ENCODE data around the gene HTT.

Gene HTT

DNA sequence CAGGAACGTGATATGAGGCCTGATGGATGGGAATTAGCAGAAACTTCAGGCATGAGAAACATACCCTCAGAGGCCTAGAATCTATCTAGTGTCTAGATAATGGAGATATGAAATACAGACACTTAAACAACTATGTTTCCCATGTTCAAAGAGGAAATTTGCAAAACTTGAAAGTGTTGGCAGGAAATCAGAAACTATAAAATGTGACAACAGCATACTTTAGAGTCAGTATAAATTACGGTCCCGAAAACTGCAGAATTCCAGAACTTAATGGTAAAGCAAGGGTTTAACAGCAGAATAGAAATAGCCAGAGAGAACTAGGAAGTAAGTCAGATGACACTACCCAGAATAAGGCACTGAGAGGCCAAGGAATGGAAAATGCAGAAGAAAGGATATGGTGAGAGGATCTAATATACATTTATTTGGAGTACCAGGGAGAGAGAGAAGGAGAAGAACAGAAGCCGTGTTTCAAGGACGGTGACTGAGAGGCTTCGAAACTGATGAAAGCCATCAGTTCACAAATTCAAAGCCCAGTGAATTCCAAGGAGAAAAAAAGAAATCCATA, 7.6 kb upstream of the HTT start:
- H3K4me3 Mint-ChIP-seq, result no peak overlapping the region
- H3K9me3 Mint-ChIP-seq, result no peaks in the 10 kb centered on the region
- peaks cover 9% of the 10 kb centered on the region for H3K27me3 Mint-ChIP-seq
- H3K27ac Mint-ChIP-seq, result no peak overlapping the region
- no peak for DNase-seq
- H3K4me1 Mint-ChIP-seq, result no peaks in the 10 kb centered on the region
- ATAC-seq, result no peak

DNA sequence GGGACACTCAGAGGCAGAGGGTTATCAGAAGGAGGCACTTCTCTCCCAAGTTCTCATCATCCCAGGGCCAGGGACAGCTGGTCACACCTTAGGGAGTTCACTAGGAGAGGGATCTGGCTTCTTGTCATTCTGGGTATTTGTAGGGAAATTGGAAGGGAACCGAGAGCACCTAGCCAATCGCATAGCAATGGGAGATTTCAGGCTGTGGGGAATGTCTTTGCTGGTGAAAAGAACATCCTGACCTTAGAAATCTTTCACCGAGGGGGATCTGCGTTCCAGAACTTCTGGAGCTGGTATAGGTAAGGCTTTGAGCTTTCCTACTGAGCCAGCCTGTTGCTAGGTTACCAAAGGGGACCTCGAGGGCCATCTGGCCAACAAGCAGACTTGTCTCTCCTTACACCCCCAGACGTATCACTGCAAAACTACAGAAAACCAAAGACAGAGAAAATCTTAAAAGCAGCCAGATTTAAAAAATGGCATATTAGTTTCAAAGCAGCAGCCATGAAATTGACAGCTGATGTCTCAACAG, 6.9 kb upstream of the HTT start:
- peaks cover 9% of the 10 kb centered on the region for H3K27me3 Mint-ChIP-seq
- no peak overlapping the region for H3K4me3 Mint-ChIP-seq
- H3K27ac Mint-ChIP-seq, result no peak overlapping the region
- DNase-seq (no peak), ATAC-seq (no peak)
- H3K4me1 Mint-ChIP-seq, result no peaks in the 10 kb centered on the region
- H3K9me3 Mint-ChIP-seq, result no peaks in the 10 kb centered on the region

DNA sequence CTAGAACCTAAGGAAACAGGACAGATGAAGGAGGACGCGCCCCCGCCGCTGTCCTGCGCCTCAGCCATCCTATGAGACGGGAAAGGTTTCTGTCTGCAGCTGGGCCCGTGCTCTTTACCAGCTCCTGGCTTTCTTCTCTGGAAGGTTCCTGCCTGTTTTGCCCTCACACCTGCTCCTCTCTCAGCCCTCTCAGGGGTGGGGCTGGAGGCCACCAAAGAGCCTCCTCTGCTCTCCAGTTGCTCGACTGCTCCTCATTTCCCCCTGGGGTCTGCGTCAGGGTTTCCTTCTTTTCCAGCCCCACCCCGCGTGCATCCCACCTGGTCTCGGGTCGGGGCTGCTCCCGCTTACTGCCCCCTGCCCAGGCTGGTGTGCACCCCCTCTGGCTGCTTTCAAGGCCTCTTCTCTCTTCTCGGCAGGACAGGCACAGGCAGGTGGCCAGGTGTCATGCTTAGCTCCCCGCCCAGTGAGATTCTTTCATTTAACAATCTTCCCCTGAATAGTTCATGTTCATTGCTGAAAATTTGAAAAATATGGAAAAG, 4.8 kb upstream of the HTT start:
- Mint-ChIP-seq H3K27me3 (no peaks in the 10 kb centered on the region), H3K4me3 (no peak overlapping the region), H3K4me1 (no peaks in the 10 kb centered on the region), H3K9me3 (no peaks in the 10 kb centered on the region), H3K27ac (no peak overlapping the region)
- DNase-seq (no peak), ATAC-seq (no peak)

DNA sequence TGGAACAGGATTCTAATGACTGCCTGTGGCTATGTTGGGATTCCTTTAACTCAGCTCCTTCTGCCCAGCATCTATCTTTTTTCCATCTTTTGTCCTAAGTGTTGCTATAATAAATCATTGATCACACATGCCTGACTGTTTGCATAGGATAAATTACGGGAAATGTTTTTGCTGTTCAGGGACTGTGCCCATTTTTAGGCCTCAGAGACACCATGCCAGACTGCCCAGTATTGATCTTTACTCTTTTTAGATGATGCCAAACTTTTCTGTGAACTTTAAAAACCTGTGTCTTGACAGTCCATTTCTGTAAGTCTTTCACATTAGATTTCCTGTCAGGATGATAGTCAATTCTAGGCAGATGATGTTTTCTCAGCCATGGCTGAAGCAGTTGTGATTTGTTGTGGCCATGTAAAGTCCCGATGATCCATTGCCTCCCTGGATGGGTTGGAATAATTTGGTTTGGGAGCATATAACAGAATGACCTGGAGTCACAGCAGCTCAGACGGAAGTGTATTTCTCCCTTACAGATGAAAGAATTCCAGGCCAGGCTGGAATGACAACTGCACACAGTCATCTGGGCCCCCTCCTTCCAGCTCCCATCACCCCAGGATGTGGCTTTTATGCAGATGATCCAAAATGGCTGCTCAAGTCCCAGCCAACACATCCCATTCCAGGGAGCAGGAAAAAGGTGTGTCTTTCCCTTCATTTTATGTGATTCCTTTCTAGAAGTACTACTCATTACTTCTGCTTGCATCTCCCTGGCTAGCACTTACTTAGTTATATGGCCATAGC, 3.6 kb upstream of the HTT start:
- no peak for DNase-seq
- Mint-ChIP-seq H3K27me3 (no peaks in the 10 kb centered on the region), H3K27ac (no peak overlapping the region), H3K4me3 (no peak overlapping the region), H3K4me1 (peaks cover 9% of the 10 kb centered on the region), H3K9me3 (no peaks in the 10 kb centered on the region)
- ATAC-seq, result no peak

DNA sequence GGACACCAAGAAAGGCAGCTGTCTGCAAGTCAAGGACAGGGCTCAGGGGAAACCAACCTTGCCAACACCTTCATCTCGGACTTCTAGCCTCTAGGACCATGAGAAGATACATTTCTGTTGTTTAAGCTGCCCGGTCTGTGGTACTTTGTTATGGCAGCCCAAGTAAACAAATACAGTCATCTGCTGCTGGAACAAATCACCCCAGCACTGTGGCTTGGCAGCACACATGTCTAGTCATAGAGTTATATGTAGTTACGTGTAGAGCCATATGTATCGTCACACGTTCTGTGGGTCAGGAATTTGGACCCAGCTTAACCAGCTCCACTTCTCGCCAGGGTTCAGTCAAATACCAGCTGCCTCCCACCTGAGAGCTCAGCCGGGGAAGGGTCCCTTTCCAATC, 2.7 kb upstream of the HTT start:
- ATAC-seq (no peak), DNase-seq (no peak)
- no peak overlapping the region for H3K27ac Mint-ChIP-seq
- H3K27me3 Mint-ChIP-seq, result no peaks in the 10 kb centered on the region
- H3K4me3 Mint-ChIP-seq, result no peak overlapping the region
- H3K4me1 Mint-ChIP-seq, result peaks cover 17% of the 10 kb centered on the region
- H3K9me3 Mint-ChIP-seq, result no peaks in the 10 kb centered on the region

DNA sequence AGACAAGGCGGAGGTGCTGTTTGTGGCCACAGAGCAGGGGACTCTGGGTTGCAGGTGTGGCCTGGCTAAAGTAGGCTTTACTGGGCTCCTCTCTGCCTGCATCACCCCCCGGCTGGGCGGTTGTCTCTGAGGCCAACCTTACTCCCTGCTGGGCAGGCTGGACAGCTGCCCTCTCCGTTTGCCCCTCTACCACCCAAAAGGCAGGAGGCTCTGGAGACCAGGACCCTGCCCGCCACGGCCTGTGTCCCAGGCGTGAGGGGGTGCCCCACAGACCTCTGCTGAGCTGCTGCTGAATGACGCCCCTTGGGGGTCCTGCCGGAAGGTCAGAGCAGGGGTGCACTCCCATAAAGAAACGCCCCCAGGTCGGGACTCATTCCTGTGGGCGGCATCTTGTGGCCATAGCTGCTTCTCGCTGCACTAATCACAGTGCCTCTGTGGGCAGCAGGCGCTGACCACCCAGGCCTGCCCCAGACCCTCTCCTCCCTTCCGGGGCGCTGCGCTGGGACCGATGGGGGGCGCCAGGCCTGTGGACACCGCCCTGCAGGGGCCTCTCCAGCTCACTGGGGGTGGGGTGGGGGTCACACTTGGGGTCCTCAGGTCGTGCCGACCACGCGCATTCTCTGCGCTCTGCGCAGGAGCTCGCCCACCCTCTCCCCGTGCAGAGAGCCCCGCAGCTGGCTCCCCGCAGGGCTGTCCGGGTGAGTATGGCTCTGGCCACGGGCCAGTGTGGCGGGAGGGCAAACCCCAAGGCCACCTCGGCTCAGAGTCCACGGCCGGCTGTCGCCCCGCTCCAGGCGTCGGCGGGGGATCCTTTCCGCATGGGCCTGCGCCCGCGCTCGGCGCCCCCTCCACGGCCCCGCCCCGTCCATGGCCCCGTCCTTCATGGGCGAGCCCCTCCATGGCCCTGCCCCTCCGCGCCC, 1.1 kb upstream of the HTT start:
- Mint-ChIP-seq H3K4me1 (peaks cover 25% of the 10 kb centered on the region), H3K4me3 (peak overlapping the region; percentile 55 to 68), H3K9me3 (no peaks in the 10 kb centered on the region), H3K27me3 (no peaks in the 10 kb centered on the region), H3K27ac (no peak overlapping the region)
- peak; percentile 61 for ATAC-seq
- DNase-seq, result peak in 1 of 2 donors; percentile 19

DNA sequence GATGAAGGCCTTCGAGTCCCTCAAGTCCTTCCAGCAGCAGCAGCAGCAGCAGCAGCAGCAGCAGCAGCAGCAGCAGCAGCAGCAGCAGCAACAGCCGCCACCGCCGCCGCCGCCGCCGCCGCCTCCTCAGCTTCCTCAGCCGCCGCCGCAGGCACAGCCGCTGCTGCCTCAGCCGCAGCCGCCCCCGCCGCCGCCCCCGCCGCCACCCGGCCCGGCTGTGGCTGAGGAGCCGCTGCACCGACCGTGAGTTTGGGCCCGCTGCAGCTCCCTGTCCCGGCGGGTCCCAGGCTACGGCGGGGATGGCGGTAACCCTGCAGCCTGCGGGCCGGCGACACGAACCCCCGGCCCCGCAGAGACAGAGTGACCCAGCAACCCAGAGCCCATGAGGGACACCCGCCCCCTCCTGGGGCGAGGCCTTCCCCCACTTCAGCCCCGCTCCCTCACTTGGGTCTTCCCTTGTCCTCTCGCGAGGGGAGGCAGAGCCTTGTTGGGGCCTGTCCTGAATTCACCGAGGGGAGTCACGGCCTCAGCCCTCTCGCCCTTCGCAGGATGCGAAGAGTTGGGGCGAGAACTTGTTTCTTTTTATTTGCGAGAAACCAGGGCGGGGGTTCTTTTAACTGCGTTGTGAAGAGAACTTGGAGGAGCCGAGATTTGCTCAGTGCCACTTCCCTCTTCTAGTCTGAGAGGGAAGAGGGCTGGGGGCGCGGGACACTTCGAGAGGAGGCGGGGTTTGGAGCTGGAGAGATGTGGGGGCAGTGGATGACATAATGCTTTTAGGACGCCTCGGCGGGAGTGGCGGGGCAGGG, 568 bp downstream of the HTT start:
- Mint-ChIP-seq H3K4me1 (peaks cover 38% of the 10 kb centered on the region), H3K27ac (peak overlapping the region; percentile 90 to 97), H3K27me3 (no peaks in the 10 kb centered on the region), H3K4me3 (peak overlapping the region; percentile 95 to 98), H3K9me3 (no peaks in the 10 kb centered on the region)
- peak; percentile 42 to 53 for DNase-seq
- ATAC-seq, result peak; percentile 5

DNA sequence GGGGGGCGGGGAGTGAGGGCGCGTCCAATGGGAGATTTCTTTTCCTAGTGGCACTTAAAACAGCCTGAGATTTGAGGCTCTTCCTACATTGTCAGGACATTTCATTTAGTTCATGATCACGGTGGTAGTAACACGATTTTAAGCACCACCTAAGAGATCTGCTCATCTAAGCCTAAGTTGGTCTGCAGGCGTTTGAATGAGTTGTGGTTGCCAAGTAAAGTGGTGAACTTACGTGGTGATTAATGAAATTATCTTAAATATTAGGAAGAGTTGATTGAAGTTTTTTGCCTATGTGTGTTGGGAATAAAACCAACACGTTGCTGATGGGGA, 1.1 kb downstream of the HTT start:
- peak overlapping the region; percentile 95 to 98 for H3K4me3 Mint-ChIP-seq
- H3K27ac Mint-ChIP-seq, result peak overlapping the region; percentile 81 to 97
- H3K27me3 Mint-ChIP-seq, result no peaks in the 10 kb centered on the region
- no peaks in the 10 kb centered on the region for H3K9me3 Mint-ChIP-seq
- DNase-seq (no peak), ATAC-seq (no peak)
- H3K4me1 Mint-ChIP-seq, result peaks cover 44% of the 10 kb centered on the region

DNA sequence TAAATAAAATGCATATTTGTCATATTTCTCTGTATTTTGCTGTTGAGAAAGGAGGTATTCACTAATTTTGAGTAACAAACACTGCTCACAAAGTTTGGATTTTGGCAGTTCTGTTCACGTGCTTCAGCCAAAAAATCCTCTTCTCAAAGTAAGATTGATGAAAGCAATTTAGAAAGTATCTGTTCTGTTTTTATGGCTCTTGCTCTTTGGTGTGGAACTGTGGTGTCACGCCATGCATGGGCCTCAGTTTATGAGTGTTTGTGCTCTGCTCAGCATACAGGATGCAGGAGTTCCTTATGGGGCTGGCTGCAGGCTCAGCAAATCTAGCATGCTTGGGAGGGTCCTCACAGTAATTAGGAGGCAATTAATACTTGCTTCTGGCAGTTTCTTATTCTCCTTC, 3.3 kb downstream of the HTT start:
- Mint-ChIP-seq H3K27ac (no peak overlapping the region), H3K27me3 (no peaks in the 10 kb centered on the region), H3K4me3 (no peak overlapping the region), H3K4me1 (peaks cover 48% of the 10 kb centered on the region), H3K9me3 (no peaks in the 10 kb centered on the region)
- ATAC-seq (no peak), DNase-seq (no peak)

DNA sequence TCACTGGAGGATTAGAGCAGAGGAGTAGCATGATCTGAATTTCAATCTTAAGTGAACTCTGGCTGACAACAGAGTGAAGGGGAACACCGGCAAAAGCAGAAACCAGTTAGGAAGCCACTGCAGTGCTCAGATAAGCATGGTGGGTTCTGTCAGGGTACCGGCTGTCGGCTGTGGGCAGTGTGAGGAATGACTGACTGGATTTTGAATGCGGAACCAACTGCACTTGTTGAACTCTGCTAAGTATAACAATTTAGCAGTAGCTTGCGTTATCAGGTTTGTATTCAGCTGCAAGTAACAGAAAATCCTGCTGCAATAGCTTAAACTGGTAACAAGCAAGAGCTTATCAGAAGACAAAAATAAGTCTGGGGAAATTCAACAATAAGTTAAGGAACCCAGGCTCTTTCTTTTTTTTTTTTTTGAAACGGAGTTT, 5.2 kb downstream of the HTT start:
- no peak overlapping the region for H3K27ac Mint-ChIP-seq
- H3K27me3 Mint-ChIP-seq, result no peaks in the 10 kb centered on the region
- DNase-seq (no peak), ATAC-seq (no peak)
- peaks cover 60% of the 10 kb centered on the region for H3K4me1 Mint-ChIP-seq
- H3K9me3 Mint-ChIP-seq, result peaks cover 0 to 5% of the 10 kb centered on the region in 2 donors
- H3K4me3 Mint-ChIP-seq, result no peak overlapping the region

DNA sequence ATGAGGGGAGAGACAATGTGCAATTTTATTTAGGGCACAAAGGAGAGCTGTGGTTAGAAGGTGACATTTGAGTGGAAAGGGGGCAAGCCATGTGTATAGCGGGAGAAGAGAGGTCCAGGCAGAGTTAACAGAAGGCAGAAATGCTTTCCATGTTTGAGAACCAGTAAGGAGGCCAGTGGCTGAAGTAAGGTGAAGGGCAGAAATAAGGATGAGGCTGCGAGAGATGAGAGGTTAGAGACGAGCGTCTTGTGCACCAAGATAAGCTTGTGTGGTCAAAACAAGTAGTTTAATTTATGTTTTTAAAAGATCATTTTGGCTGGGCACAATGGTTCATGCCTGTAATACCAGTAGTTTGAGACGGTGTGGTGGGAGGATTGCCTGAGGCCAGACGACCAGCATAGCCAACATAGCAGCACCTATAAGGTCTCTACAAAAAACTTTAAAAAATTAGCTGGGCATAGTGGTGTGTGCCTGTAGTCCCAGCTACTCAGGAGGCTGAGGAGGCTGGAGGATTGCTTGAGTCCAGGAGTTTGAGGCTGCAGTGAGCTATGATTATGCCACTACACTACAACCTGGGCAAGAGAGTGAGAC, 8.5 kb downstream of the HTT start:
- DNase-seq, result no peak
- ATAC-seq, result no peak
- Mint-ChIP-seq H3K9me3 (peaks cover 0 to 5% of the 10 kb centered on the region in 2 donors), H3K27me3 (no peaks in the 10 kb centered on the region), H3K27ac (no peak overlapping the region), H3K4me3 (no peak overlapping the region), H3K4me1 (peaks cover 55% of the 10 kb centered on the region)

DNA sequence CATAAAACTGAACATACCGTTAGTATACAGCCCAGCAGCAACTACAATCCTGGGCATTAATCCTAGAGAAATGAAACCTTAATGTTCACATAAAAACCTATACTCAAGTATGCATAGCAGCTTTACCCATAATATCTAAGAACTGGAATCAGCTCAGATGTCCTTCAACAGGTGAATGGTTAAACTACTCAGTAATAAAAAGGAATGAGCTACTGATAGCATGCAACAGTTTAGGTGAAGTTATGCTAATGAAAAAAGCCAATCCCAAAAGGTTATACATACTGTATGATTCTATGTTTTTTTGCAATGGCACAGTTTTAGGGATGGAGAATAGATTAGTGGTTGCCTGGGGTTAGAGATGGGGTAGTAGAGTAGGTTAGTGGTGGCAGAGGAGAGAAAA, 9.3 kb downstream of the HTT start:
- no peaks in the 10 kb centered on the region for H3K27me3 Mint-ChIP-seq
- H3K4me1 Mint-ChIP-seq, result peaks cover 51% of the 10 kb centered on the region
- H3K4me3 Mint-ChIP-seq, result peak overlapping the region in 1 of 2 donors; percentile 49

DNA sequence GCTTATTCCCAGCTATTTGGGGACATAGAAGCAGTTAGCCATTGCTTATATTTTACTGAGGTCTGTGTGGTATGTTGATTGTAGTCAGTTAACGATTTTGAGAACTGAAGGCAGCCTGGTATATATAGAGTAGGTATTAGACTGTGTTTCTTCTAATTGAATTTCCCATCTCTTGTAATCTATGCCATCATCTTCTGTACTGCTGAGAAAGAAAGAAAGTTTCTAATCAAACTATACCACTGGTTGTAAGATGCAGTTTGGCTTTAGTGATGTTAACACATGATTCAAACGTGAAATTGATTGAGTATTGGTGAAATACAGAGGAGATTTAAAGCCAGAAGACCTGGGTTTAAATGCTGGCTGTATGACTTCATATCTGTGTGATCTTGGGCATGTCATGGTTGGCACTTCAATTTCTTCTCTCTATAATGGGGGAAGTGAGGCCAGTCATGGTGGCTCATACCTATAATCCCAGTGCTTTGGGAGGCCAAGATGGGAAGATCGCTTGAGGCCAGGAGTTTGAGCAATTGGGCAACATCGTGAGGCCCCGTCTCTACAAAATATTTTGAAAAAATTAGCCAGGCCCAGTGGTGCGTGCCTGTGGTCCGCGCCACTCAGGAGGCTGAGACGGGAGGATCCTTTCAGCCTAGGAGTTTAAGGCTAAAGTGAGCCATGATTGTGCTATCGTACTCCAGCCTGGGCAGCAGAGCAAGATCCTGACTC, 11.6 kb downstream of the HTT start:
- H3K9me3 Mint-ChIP-seq, result peaks cover 0 to 5% of the 10 kb centered on the region in 2 donors
- no peaks in the 10 kb centered on the region for H3K27me3 Mint-ChIP-seq
- ATAC-seq (peak; percentile 48), DNase-seq (no peak)
- H3K27ac Mint-ChIP-seq, result peak overlapping the region; percentile 12 to 47
- H3K4me1 Mint-ChIP-seq, result peaks cover 44% of the 10 kb centered on the region
- no peak overlapping the region for H3K4me3 Mint-ChIP-seq

More for the DNA sequence above, 9.3 kb downstream of the HTT start:
- H3K27ac Mint-ChIP-seq, result peak overlapping the region in 1 of 2 donors; percentile 49
- ATAC-seq, result no peak
- no peak for DNase-seq
- H3K9me3 Mint-ChIP-seq, result peaks cover 0 to 5% of the 10 kb centered on the region in 2 donors

Data from stimulated activated naive CD8-positive, alpha-beta T cell treated with anti-CD3 and anti-CD28 coated beads, Interleukin-15, amount 100 ng/mL, for 72 hours (primary cell).